HG02642 (cell line): ENCODE measurements around the gene PLEKHJ1.
"Not testable (repeated sequence)": the region's sequence is repeated elsewhere in the genome, so short reads cannot be mapped to it uniquely, and the experiment has no call there.

Experiments
- ATAC-seq: cut with Tn5 transposase; IDR thresholded peaks from one replicate; pipeline ENCODE4 v1.9.1; 2021; ENCODE audit warnings: mild to moderate bottlenecking; ENCODE audit not compliant: unreplicated experiment, poor library complexity

Gene PLEKHJ1

GRCh38 chr19:2207991-2208860 lies 27.9 kb downstream of the PLEKHJ1 start:
- no peak for ATAC-seq

GRCh38 chr19:2207008-2207407 lies 29.1 kb downstream of the PLEKHJ1 start:
- ATAC-seq = no peak

DNA sequence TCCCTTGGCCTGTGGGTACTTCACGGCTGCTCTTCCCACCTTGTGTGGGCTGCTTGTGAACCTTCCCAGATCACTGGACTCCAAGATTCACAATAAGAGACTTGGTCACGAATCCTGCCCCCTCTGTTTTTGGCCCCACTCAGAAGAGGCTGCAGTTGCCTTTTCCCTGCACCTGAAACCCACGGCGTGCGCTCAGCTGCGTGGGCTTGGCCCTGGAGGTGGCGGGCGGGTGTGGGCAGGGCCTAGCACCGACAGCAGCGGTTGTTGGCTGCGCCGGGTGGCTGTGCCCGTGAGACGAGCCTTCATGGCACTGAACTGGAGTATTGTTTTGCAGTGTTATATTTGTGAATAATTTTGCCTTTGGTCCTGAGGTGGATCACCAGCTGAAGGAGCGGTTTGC lies 33.8 kb downstream of the PLEKHJ1 start:
- ATAC-seq = no peak

DNA sequence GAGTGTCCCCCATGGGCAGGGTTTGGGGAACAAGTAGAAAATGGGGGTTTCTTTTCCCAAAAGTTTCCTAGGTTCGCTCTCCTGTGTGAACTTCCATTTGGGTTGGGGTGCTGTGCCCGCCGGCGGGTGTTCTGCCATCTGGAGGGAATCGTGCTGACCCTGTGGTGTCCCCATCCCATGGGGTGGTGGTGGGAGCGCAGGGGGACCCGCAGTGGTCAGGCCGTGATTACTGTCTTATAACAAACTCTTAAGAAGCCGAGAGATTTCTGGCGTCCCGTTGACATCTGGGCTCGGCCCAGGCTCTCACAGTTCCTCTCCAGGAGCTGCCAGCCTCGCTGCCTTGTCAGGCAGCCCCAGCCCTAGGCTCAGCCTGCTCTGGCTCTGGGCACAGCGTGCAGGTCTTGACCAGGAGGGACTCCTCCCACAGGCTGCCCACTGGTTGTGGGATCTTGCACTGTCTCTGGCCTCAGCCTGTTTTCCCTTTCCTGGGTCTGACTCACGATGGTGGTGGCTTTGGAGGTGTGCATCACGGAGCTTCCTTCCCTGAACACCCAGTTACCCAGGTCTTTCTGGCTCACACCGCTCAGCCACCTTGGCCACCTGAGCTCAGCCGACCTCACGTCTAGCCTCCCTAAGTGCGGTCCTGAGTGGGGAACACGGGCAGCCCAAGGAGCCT lies 34.5 kb downstream of the PLEKHJ1 start:
- ATAC-seq = no peak

DNA sequence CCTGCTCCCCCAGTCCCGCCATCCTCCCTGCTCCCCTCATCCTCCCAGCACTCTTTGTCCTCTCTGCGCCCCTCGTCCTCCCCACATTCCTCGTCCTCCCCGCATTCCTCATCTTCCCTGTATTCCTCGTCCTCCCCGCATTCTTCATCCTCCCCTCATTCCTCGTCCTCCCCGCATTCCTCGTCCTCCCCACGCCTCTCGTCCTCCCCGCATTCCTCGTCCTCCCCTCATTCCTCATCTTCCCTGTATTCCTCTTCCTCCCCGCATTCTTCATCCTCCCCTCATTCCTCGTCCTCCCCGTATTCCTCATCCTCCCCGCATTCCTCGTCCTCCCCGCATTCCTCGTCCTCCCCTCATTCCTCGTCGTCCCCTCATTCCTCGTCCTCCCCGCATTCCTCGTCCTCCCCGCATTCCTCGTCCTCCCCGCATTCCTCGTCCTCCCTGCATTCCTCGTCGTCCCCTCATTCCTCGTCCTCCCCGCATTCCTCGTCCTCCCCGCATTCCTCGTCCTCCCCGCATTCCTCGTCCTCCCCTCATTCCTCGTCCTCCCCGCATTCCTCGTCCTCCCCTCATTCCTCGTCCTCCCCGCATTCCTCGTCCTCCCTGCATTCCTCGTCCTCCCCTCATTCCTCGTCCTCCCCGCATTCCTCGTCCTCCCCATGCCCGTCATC lies 35.4 kb downstream of the PLEKHJ1 start:
- ATAC-seq = not testable (repeated sequence)

DNA sequence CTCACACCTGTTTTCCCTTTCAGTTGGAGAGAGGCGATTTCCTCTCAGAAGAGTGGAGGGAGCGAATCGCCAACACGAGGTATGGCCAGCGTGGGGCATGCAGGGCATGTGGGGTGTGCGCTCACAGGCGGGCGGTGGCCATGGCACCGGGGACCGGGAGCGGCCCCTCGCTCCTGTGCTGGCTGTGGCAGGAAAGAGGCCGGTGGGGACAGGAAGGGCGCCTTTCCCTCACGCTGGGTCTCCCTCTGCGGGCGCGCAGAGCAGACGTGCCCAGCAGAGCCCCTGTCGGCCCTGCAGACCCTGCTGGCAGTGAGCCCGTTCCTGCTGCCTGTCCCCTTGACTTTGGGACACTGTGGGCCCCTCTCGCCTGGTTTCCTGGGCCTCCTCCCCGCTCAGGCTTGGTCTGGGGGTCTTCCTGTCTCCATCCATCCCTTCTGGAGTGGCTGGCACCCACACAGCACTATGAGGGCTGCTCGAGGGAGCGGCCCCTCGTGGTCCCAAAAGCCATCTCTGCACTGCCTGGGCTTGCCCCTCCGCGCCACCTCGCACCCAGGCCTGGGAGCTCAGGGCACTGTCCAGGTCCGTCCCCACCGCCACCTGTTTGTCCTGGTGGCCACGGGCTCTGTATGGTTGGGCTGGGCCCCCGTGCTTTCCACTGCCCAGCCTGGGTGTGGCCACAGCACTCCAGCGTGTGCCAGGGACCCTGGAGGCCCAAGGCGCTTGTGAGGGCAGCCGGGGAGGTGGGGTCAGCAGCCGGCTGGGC lies 36.1 kb downstream of the PLEKHJ1 start:
- no peak for ATAC-seq

DNA sequence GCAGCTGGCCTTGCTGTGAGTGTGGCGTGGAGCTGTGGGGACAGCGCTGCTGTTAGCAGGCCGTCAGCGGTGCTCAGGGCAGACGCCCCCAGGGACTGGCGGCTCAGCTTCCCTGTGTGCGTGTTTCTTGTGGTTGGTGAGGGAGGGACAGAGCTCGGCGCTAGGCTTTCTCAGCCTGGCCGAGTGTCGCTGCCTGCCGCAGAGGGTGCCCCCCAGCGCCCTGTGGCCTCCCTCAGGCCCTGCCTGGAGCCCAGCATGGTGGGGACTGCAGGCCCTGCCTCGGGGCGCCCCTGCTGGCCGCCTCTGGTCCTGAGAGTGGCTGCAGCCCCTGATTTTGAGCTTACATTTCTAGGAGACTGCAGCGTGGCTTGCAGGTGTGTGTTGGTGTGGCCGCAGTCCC lies 36.9 kb downstream of the PLEKHJ1 start:
- no peak for ATAC-seq

DNA sequence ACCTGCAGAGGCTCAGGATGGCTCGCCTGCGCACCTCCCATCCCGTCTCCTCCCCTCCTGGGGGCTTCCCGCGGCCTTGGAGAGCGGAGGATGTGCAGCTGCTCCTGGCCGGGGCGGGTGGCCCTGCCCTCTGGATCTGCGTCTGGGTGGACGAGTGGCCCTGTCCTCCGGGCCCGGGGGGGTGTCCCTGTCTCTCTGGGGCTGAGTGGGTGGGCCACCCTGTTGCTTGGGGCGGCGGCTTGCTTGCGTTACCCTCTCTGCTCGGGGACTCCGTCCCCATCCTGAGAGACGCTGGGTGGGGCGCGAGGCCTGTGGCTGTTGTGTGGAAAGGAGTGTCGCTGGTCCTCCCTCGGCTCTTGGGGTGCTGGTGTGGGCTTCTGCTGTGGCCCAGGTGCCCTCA lies 37.8 kb downstream of the PLEKHJ1 start:
- no peak for ATAC-seq

GRCh38 chr19:2197270-2197669 lies 38.9 kb downstream of the PLEKHJ1 start:
- no peak for ATAC-seq

DNA sequence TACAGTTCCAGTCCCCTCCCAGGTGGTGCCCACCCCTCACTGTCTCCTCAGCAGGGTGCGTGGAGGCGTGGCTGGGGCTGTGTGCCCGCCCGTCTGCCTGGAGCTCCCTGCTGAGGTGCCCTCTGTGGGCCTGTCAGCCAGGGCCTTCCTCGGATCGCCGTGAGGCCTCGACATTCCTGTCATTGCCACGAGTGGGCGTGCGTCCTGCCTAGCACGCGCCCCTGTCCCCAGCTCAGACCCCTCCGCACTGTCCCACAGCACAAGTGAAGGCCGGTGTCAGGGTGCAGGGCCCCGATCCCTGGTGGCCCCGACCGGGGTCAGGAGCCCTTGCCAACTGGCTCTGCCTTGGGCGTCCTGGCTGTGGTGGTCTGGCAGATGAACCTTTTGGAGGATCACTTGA lies 40.2 kb downstream of the PLEKHJ1 start:
- no peak for ATAC-seq

- ATAC-seq = no peak
These were observed 40.8 kb downstream of the PLEKHJ1 start for GRCh38 chr19:2195361-2195760.

DNA sequence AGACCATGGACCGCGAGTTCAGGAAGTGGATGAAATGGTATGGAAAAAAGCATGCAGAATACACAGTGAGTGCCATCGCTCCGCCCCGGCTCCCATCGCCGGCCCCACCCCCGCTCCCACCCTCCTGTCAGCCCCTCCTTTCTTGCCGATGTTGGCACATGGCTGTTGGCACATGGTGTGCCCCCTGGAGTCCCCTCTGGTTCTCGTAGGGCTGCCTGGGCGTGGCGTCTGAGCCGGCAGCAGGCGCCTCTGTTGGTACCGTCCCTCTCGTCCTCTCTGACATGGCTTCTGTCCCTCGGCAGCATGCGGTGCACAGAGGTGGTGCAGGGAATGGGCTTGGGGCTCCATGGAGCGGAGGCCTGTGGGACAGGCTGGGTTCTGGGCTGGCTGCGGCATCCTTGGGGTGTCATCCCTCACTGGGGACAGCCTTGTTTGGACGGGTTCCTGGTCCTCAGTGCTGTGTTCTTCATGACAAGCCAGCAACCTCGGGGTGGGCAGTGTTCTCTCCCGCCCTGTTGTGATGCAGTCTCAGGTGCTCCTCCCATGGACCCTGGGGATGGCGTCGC lies 41.5 kb downstream of the PLEKHJ1 start:
- no peak for ATAC-seq

GRCh38 chr19:2193807-2194206 lies 42.3 kb downstream of the PLEKHJ1 start:
- no peak for ATAC-seq

GRCh38 chr19:2192862-2193261 lies 43.3 kb downstream of the PLEKHJ1 start:
- no peak for ATAC-seq

GRCh38 chr19:2191456-2192310 lies 44.4 kb downstream of the PLEKHJ1 start:
- no peak for ATAC-seq

- no peak for ATAC-seq
These were observed 45.2 kb downstream of the PLEKHJ1 start for GRCh38 chr19:2190848-2191455.

DNA sequence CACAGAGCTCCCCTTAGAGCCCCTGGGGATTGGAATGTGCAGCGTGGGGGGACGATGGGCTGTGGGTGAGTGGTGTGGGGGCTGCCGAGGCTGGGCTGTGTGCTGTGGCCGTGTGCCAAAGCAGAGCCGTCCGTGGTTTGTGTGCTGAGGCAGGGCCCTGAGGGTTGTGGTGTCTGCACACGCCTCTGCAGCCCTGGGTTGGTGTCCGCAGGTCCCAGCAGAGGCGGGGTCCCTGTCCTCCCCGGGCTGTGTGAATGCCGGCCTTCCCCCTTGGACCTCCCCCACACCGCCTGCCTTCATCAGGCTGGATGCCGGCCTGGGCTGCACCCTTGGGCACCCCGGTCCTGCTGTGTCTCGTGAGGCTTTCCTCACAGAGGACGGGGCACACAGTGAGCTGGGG lies 46.2 kb downstream of the PLEKHJ1 start:
- ATAC-seq = no peak

- no peak for ATAC-seq
These were observed 47.3 kb downstream of the PLEKHJ1 start for GRCh38 chr19:2188708-2189385.
